BLaER1 (cell line): ENCODE measurements around the gene NKIRAS1.
"Not testable (repeated sequence)": the region's sequence is repeated elsewhere in the genome, so short reads cannot be mapped to it uniquely, and the experiment has no call there.

Experiments used
- H3K27ac ChIP-seq: shearing (Covaris generic); formaldehyde crosslinking; 2 replicates; pipeline ENCODE4 v1.8.1; 2022
- H3K27me3 ChIP-seq: shearing (Covaris generic); formaldehyde crosslinking; 2 replicates; pipeline ENCODE4 v1.8.1; 2022
- H3K36me3 ChIP-seq: shearing (Covaris generic); formaldehyde crosslinking; 2 replicates; pipeline ENCODE4 v1.8.1; 2022
- H3K4me1 ChIP-seq: shearing (Covaris generic); formaldehyde crosslinking; 2 replicates; pipeline ENCODE4 v1.8.1; 2022
- H3K4me2 ChIP-seq: shearing (Covaris generic); formaldehyde crosslinking; 2 replicates; pipeline ENCODE4 v1.8.1; 2022
- H3K4me3 ChIP-seq: shearing (Covaris generic); formaldehyde crosslinking; 2 replicates; pipeline ENCODE4 v1.8.1; 2022
- H3K9ac ChIP-seq: shearing (Covaris generic); formaldehyde crosslinking; 2 replicates; pipeline ENCODE4 v1.8.1; 2022
- H3K9me3 ChIP-seq: shearing (Covaris generic); formaldehyde crosslinking; 2 replicates; pipeline ENCODE4 v1.8.1; 2022
- H4K20me1 ChIP-seq: shearing (Covaris generic); formaldehyde crosslinking; 2 replicates; pipeline ENCODE4 v1.8.1; 2022
- Cebpa-rat ChIP-seq: shearing (Covaris generic); IDR thresholded peaks from 2 replicates; pipeline ENCODE4 v1.8.1; 2022

Gene NKIRAS1

GRCh38 chr3:23874359-23875112 is 42.3 kb downstream of the NKIRAS1 start:
- no peak for TF ChIP-seq Cebpa-rat
- Histone ChIP-seq H4K20me1 (peaks cover 80% of the 10 kb centered on the region), H3K4me1 (no peaks in the 10 kb centered on the region)

GRCh38 chr3:23873941-23874340 is 42.8 kb downstream of the NKIRAS1 start:
- H3K36me3 ChIP-seq = peaks cover 56% of the 10 kb centered on the region
- no peak overlapping the region for H3K27ac ChIP-seq
- no peaks in the 10 kb centered on the region for H3K4me1 ChIP-seq
- peaks cover 80% of the 10 kb centered on the region for H4K20me1 ChIP-seq
- H3K9ac ChIP-seq = no peak overlapping the region
- H3K9me3 ChIP-seq = peaks cover 34% of the 10 kb centered on the region
- no peak overlapping the region for H3K4me3 ChIP-seq
- no peak overlapping the region for H3K4me2 ChIP-seq
- no peak for TF ChIP-seq Cebpa-rat
- H3K27me3 ChIP-seq = no peaks in the 10 kb centered on the region

More at GRCh38 chr3:23874359-23875112, 42.3 kb downstream of the NKIRAS1 start:
- peaks cover 38% of the 10 kb centered on the region for H3K9me3 ChIP-seq
- H3K27ac ChIP-seq = no peak overlapping the region
- H3K27me3 ChIP-seq = no peaks in the 10 kb centered on the region
- peaks cover 60% of the 10 kb centered on the region for H3K36me3 ChIP-seq
- H3K9ac ChIP-seq = no peak overlapping the region
- H3K4me3 ChIP-seq = no peak overlapping the region
- no peak overlapping the region for H3K4me2 ChIP-seq

GRCh38 chr3:23872330-23872729 is 44.5 kb downstream of the NKIRAS1 start:
- Histone ChIP-seq H3K27ac (no peak overlapping the region), H3K9ac (no peak overlapping the region), H3K4me2 (no peak overlapping the region), H3K36me3 (peaks cover 47% of the 10 kb centered on the region), H3K27me3 (no peaks in the 10 kb centered on the region), H4K20me1 (peaks cover 80% of the 10 kb centered on the region), H3K9me3 (peaks cover 24% of the 10 kb centered on the region), H3K4me3 (no peak overlapping the region), H3K4me1 (no peaks in the 10 kb centered on the region)
- TF ChIP-seq Cebpa-rat = no peak

DNA sequence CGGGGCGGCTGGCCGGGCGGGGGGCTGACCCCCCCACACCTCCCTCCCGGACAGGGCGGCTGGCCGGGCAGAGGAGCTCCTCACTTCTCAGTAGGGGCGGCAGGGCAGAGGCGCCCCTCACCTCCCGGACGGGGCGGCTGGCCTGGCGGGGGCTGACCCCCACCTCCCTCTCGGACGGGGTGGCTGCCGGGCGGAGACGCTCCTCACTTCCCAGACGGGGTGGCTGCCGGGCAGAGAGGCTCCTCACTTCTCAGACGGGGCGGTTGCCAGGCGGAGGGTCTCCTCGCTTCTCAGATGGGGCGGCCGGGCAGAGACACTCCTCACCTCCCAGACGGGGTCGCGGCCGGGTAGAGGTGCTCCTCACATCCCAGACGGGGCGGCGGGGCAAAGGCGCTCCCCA is 45.4 kb downstream of the NKIRAS1 start:
- H3K36me3 ChIP-seq = peaks cover 39% of the 10 kb centered on the region
- H3K9me3 ChIP-seq = peaks cover 21% of the 10 kb centered on the region
- H3K27ac ChIP-seq, H3K4me1 ChIP-seq, H3K4me3 ChIP-seq, H3K4me2 ChIP-seq, H3K9ac ChIP-seq, H3K27me3 ChIP-seq: not testable (repeated sequence)
- H4K20me1 ChIP-seq = peaks cover 80% of the 10 kb centered on the region

- H4K20me1 ChIP-seq = peaks cover 80% of the 10 kb centered on the region
- H3K9me3 ChIP-seq = peaks cover 21% of the 10 kb centered on the region
- H3K4me1 ChIP-seq, H3K4me3 ChIP-seq, H3K9ac ChIP-seq, H3K27ac ChIP-seq, H3K4me2 ChIP-seq, H3K27me3 ChIP-seq: not testable (repeated sequence)
- peaks cover 42% of the 10 kb centered on the region for H3K36me3 ChIP-seq
Observed at GRCh38 chr3:23870663-23871043, 46.1 kb downstream of the NKIRAS1 start.

- Histone ChIP-seq H3K9ac (no peak overlapping the region), H3K4me1 (peaks cover 9% of the 10 kb centered on the region; the same call in 1 of the 2 replicates), H3K4me2 (no peak overlapping the region), H4K20me1 (peaks cover 80% of the 10 kb centered on the region), H3K9me3 (peaks cover 21% of the 10 kb centered on the region), H3K4me3 (no peak overlapping the region), H3K27ac (no peak overlapping the region), H3K27me3 (no peaks in the 10 kb centered on the region), H3K36me3 (peaks cover 42% of the 10 kb centered on the region)
- TF ChIP-seq Cebpa-rat = no peak
Observed at GRCh38 chr3:23869977-23870662, 46.7 kb downstream of the NKIRAS1 start.

DNA sequence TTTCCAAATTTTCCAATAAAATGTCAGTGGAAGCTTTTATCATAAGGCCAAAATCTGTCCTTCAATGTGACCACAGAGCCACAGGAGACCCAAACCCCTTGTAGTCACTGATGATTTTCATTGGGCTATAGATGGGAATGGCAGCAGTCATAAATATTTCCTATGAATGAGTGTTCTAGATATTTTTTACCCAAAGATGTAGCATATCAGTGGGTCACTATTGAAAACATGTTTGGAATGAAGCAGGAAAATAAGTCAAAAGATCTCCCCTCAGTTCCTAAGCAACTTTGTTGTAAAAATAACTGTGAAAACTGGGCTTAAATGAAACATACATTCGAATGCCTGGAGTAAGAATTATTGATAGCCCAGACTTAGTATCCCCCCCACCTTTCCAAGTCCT is 49.0 kb downstream of the NKIRAS1 start:
- Histone ChIP-seq H3K4me2 (no peak overlapping the region), H4K20me1 (peaks cover 80% of the 10 kb centered on the region), H3K9ac (no peak overlapping the region), H3K4me1 (peaks cover 9% of the 10 kb centered on the region; the same call in 1 of the 2 replicates), H3K4me3 (no peak overlapping the region), H3K27me3 (no peaks in the 10 kb centered on the region), H3K9me3 (peaks cover 21% of the 10 kb centered on the region), H3K27ac (no peak overlapping the region), H3K36me3 (peaks cover 39% of the 10 kb centered on the region)
- TF ChIP-seq Cebpa-rat = no peak

DNA sequence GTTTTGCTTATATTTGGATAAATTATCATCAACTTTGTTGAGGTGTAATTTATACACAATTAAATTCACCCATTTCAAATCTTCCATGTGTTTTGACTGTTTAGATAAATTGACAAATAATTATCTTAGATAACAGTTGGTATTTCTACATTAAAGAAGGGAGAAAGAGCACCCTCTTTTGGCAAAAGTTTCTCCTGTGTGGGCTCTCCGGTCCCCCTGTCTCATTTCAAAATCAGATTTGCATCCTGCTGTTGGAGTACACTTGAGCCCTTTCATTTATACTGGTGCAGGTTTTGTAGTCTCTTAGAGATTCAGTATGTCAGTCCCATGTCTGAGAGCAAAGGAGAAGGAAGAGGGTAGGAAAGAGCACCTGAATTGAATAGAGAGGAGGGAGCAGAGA is 49.4 kb downstream of the NKIRAS1 start:
- H3K27me3 ChIP-seq = no peaks in the 10 kb centered on the region
- no peak overlapping the region for H3K27ac ChIP-seq
- no peak for TF ChIP-seq Cebpa-rat
- peaks cover 80% of the 10 kb centered on the region for H4K20me1 ChIP-seq
- H3K9ac ChIP-seq = no peak overlapping the region
- no peak overlapping the region for H3K4me2 ChIP-seq
- no peak overlapping the region for H3K4me3 ChIP-seq
- peaks cover 21% of the 10 kb centered on the region for H3K9me3 ChIP-seq
- peaks cover 9% of the 10 kb centered on the region; the same call in 1 of the 2 replicates for H3K4me1 ChIP-seq
- H3K36me3 ChIP-seq = peaks cover 43% of the 10 kb centered on the region

DNA sequence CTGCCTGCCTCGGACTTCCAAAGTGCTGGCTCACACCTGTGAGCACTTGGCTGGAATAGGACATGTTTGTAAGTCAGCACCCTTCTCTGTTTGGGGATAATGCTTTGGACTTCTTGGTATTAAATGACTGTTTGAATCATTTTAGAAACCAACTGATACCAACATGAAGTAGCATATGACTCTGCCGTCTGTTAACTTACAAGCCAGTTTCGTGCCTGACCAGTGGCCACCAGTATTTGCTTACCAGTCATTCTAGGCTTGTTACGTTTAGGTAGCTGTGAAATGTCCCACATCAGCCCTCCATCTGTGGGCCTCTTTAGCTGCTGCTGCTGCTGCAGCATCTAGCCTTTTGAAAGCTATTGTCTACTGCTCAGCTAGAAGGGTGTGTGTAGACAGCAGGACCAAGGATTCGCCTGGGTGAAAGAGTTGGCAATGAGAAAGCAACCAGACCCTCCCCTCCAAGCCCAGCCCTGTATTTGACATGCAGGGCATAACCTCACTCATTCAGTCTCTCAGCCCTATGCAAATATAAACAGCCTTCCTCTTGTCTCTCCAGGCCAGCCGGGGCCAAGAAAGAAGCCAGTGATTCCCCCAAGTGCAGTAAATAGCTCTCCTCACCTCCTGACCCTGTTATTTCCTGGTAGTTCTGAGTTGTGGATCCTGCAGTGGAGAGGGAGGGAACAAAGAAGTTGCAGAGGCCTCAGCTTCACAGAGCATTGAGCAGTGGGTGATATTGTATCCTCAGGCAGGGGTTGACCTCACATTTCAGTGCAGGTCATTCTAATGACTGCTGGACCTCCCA is 51.0 kb downstream of the NKIRAS1 start:
- H3K36me3 ChIP-seq = peaks cover 58% of the 10 kb centered on the region
- H4K20me1 ChIP-seq = peaks cover 95% of the 10 kb centered on the region
- no peak for TF ChIP-seq Cebpa-rat
- no peak overlapping the region for H3K4me2 ChIP-seq
- peaks cover 16% of the 10 kb centered on the region for H3K4me1 ChIP-seq
- H3K9ac ChIP-seq = no peak overlapping the region
- H3K9me3 ChIP-seq = peaks cover 25% of the 10 kb centered on the region
- H3K4me3 ChIP-seq = no peak overlapping the region
- no peak overlapping the region for H3K27ac ChIP-seq
- no peaks in the 10 kb centered on the region for H3K27me3 ChIP-seq

DNA sequence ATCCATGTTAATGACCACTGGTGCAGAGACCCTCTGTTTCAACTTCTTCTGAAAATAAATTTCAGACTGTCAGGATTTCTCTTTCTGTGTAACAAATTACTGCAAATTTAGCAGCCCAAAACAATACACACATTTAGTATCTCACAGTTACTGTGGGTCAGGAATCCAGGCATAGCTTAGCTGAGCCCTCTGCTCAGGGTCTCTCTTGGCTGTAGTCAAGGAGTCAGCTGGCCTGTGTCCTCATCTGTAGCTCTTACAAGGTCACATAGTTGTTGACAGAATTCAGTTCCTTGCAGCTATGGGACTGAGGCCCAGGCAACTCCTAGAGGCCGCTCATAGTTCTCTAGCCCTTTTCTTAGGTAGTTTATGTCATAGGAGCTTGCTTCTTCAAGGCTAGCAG is 51.9 kb downstream of the NKIRAS1 start:
- no peak overlapping the region for H3K4me2 ChIP-seq
- TF ChIP-seq Cebpa-rat = no peak
- peaks cover 100% of the 10 kb centered on the region for H4K20me1 ChIP-seq
- no peak overlapping the region for H3K4me3 ChIP-seq
- H3K27ac ChIP-seq = no peak overlapping the region
- H3K9me3 ChIP-seq = peaks cover 19% of the 10 kb centered on the region
- no peak overlapping the region for H3K9ac ChIP-seq
- H3K27me3 ChIP-seq = no peaks in the 10 kb centered on the region
- peaks cover 59% of the 10 kb centered on the region for H3K36me3 ChIP-seq
- H3K4me1 ChIP-seq = peaks cover 22% of the 10 kb centered on the region
